Measurements from ENCODE around the gene RBSN. TPM values are rescaled to one million over a fixed set of nuclear protein-coding genes. Genes with fewer than 3 reads are reported as not detected.

RBSN gene
- total RNA-seq, 1 experiment from 2014 or later, result 18.4 TPM

- TF ChIP-seq REST (IDR thresholded peaks at IDR 0.05; ENCODE audit: low read depth) (no peak), CBX3 (IDR thresholded peaks at IDR 0.05; ENCODE audit: low read depth) (no peak; the same call in 1 of the 2 replicates), CTCF (IDR thresholded peaks at IDR 0.05 in 2 of 3, conservative IDR thresholded peaks at IDR 0.05 in 1 of 3; ENCODE audit: borderline replicate concordance in 1 of 3, insufficient read depth in 1 of 3, low read depth in 2 of 3, low read length in 2 of 3) (no peak), SRF (IDR thresholded peaks at IDR 0.05; ENCODE audit: low read depth) (no peak), POLR2A (IDR thresholded peaks at IDR 0.05; ENCODE audit: borderline replicate concordance, extremely low read depth, insufficient read depth, insufficient read length) (peak; percentile 95), ZFX (IDR thresholded peaks at IDR 0.05) (peak; percentile 73; the same call in 1 of the 2 replicates), FOSL1 (IDR thresholded peaks at IDR 0.05; ENCODE audit: low read depth) (no peak), CEBPB (IDR thresholded peaks at IDR 0.05; ENCODE audit: low read depth) (no peak)
Observed at GRCh38 chr3:15064835-15065549, 34.0 kb downstream of the RBSN start, which contains the start of gene MRPS25 (continued).

All from HCT116 (cell line).